PC-3 (cell line): ENCODE data around the gene C4orf50. TPM values are rescaled to one million over a fixed set of nuclear protein-coding genes. Genes with fewer than 3 reads are reported as not detected.

ENCODE experiments used
- ATAC-seq: fragments of 200-7000 bp; cut with Tn5 transposase; 2 replicates; pipeline ENCODE4 v1.9.1; 2020; ENCODE audit warnings: mild to moderate bottlenecking, moderate library complexity
- BruUV-seq: library from RNA; stranded (reverse); fragments of 400-500 nt; replicated peaks from 2 replicates; lab custom pipeline; 2021; lab: Mats Ljungman, UMichigan
- CTCF ChIA-PET: fragments of 300-600 bp; sonication (Branson Sonifier 250); formaldehyde crosslinking; loops from one replicate; lab custom pipeline; 2022; ENCODE audit warnings: antibody characterized with exemption; lab: Charles Lee
- POLR2A ChIA-PET: fragments of 300-600 bp; sonication (Branson Sonifier 250); formaldehyde crosslinking; loops from one replicate; lab custom pipeline; 2022; ENCODE audit warnings: antibody characterized with exemption; ENCODE audit not compliant: unreplicated experiment; lab: Charles Lee
- DNase-seq: peaks from one replicate; pipeline ENCODE4 v3.0.0-alpha.2; 2015
- H2AFZ ChIP-seq: fragments of 300-600 bp; sonication (generic); 2 replicates; pipeline ENCODE4 v1.6.0; 2016; ENCODE audit warnings: antibody characterized with exemption, low read length
- H3F3A ChIP-seq: fragments of 300-600 bp; sonication (generic); one replicate; pipeline ENCODE4 v1.6.0; 2017; ENCODE audit warnings: antibody characterized with exemption, low read length, control low read depth, mild to moderate bottlenecking; ENCODE audit not compliant: unreplicated experiment
- H3K27ac ChIP-seq: fragments of 300-600 bp; sonication (generic); 2 replicates; pipeline ENCODE4 v1.5.1; 2016; ENCODE audit warnings: mild to moderate bottlenecking, low read length
- H3K27me3 ChIP-seq: fragments of 300-600 bp; sonication (generic); 2 replicates; pipeline ENCODE4 v1.6.1; 2016; ENCODE audit warnings: low read length, mixed read lengths
- H3K36me3 ChIP-seq: fragments of 300-600 bp; sonication (generic); 2 replicates; pipeline ENCODE4 v1.6.1; 2016; ENCODE audit warnings: low read depth, mixed run types, low read length, mixed read lengths
- H3K4me1 ChIP-seq: fragments of 300-600 bp; sonication (generic); 2 replicates; pipeline ENCODE4 v1.5.1; 2016; ENCODE audit warnings: low read length; ENCODE audit not compliant: insufficient read depth
- H3K4me2 ChIP-seq: fragments of 300-600 bp; sonication (generic); 2 replicates; pipeline ENCODE4 v1.6.0; 2016; ENCODE audit warnings: low read length
- H3K4me3 ChIP-seq: fragments of 300-600 bp; sonication (generic); 2 replicates; pipeline ENCODE4 v1.5.1; 2016; ENCODE audit warnings: mild to moderate bottlenecking, low read length, mixed read lengths
- H3K79me2 ChIP-seq: fragments of 300-600 bp; sonication (generic); 2 replicates; pipeline ENCODE4 v1.6.1; 2017; ENCODE audit warnings: low read length, mixed read lengths
- H3K9ac ChIP-seq: fragments of 300-600 bp; sonication (generic); 2 replicates; pipeline ENCODE4 v1.6.0; 2016; ENCODE audit warnings: mild to moderate bottlenecking, low read length
- H3K9me2 ChIP-seq: fragments of 300-600 bp; sonication (generic); replicated peaks from 2 replicates; pipeline ENCODE4 v1.6.1; 2016; ENCODE audit warnings: mixed run types, low read length, mixed read lengths
- H3K9me3 ChIP-seq: fragments of 300-600 bp; sonication (generic); 2 replicates; pipeline ENCODE4 v1.6.1; 2016; ENCODE audit warnings: low read length, mixed read lengths
- H4K20me1 ChIP-seq: fragments of 300-600 bp; sonication (generic); 2 replicates; pipeline ENCODE4 v1.6.1; 2016; ENCODE audit warnings: low read length, mixed read lengths
- EZH2 ChIP-seq: fragments of 300-600 bp; sonication (generic); IDR thresholded peaks from one replicate; pipeline ENCODE4 v1.6.1; 2017; ENCODE audit warnings: antibody characterized with exemption, mild to moderate bottlenecking, low read length; ENCODE audit not compliant: unreplicated experiment
- EZH2phosphoT487 ChIP-seq: fragments of 300-600 bp; sonication (generic); IDR thresholded peaks from 2 replicates; pipeline ENCODE4 v1.6.1; 2018; ENCODE audit warnings: mild to moderate bottlenecking, antibody characterized with exemption, low read length, borderline replicate concordance
- intact Hi-C: fragments of 100-400 bp; cut with micrococcal nuclease; formaldehyde crosslinking; loops from 2 replicates; pipeline ENCODE4 v1.9.0; 2023
- total RNA-seq: library from RNA; depleted of rRNA; stranded (reverse); fragments of >200 nt; gene quantifications from 2 replicates; pipeline ENCODE4 v1.2.3, GENCODE V29; 2014
- TF ChIP-seq, protein P1 (sequence below): fragments of 300-600 bp; sonication (generic); conservative IDR thresholded peaks from 2 replicates; pipeline ENCODE4 v1.5.1; 2017; ENCODE audit warnings: antibody characterized with exemption, low read depth, mild to moderate bottlenecking, low read length

The C4orf50 gene
- total RNA-seq, 1 experiment from 2014 or later: not detected

DNA sequence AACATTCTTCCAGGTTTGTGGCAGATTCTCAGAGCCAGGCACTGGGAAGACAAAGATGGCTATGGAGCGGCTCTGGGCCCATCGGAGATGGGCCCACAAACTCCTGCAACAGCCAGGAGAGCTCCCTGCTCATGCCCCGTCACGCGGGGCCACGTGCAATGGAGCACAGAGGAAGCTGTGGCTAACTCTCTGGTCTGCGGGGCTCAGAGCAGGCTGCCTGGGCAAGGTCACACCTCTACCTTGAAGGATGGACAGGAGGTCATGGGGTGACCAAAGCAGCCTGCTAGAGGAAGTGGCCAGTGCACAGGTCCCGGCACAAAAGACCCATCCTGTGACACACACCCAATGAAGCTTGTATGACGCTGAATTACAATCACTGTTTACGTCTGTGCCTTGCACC, 45.2 kb downstream of the C4orf50 start:
- TF ChIP-seq, protein P1, sequence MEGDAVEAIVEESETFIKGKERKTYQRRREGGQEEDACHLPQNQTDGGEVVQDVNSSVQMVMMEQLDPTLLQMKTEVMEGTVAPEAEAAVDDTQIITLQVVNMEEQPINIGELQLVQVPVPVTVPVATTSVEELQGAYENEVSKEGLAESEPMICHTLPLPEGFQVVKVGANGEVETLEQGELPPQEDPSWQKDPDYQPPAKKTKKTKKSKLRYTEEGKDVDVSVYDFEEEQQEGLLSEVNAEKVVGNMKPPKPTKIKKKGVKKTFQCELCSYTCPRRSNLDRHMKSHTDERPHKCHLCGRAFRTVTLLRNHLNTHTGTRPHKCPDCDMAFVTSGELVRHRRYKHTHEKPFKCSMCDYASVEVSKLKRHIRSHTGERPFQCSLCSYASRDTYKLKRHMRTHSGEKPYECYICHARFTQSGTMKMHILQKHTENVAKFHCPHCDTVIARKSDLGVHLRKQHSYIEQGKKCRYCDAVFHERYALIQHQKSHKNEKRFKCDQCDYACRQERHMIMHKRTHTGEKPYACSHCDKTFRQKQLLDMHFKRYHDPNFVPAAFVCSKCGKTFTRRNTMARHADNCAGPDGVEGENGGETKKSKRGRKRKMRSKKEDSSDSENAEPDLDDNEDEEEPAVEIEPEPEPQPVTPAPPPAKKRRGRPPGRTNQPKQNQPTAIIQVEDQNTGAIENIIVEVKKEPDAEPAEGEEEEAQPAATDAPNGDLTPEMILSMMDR: no peak
- TF ChIP-seq EZH2: no peak
- no peak for TF ChIP-seq EZH2phosphoT487
- H2AFZ ChIP-seq: no peak overlapping the region
- H3K79me2 ChIP-seq: no peaks in the 10 kb centered on the region
- H3K36me3 ChIP-seq: no peaks in the 10 kb centered on the region
- no peak overlapping the region for H3K4me3 ChIP-seq
- no peaks in the 10 kb centered on the region for H3K4me1 ChIP-seq
- no peaks in the 10 kb centered on the region for H4K20me1 ChIP-seq
- no peak overlapping the region for H3K4me2 ChIP-seq
- POLR2A ChIA-PET: no interaction called here
- CTCF ChIA-PET: no interaction called here
- peaks cover 13% of the 10 kb centered on the region for H3K27me3 ChIP-seq
- H3K9ac ChIP-seq: no peak overlapping the region
- intact Hi-C loops: no loop called here
- BruUV-seq: no TSS peak
- ATAC-seq (no peak), DNase-seq (no peak)
- H3K27ac ChIP-seq: no peak overlapping the region
- no peaks in the 10 kb centered on the region for H3F3A ChIP-seq
- H3K9me3 ChIP-seq: no peaks in the 10 kb centered on the region
- H3K9me2 ChIP-seq: no peaks in the 10 kb centered on the region

DNA sequence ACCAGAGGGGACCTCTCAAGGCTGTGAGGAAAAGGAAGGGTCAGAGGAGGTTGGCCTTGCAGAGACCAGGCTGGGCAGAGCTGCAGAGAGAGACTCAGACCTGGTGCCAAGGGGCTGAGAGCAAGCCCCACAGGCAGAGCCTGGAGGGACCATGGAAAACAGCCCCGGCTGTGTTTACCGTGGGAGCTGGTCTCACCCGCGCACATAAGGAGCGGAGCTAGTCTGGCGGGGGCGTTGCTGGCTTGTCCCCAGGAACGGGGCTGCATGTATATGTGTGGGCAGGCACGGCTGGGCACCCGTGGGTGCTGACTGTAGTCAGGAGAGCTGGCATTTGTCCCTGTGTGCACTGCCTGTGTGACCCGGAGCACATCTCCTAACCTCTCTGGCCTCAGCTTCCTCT, 45.7 kb downstream of the C4orf50 start:
- intact Hi-C loops: no loop called here
- Histone ChIP-seq H3K4me3 (no peak overlapping the region), H3K9me2 (no peaks in the 10 kb centered on the region), H3K27me3 (peaks cover 9% of the 10 kb centered on the region), H3K79me2 (no peaks in the 10 kb centered on the region), H4K20me1 (no peaks in the 10 kb centered on the region), H3K9ac (no peak overlapping the region), H2AFZ (no peak overlapping the region), H3K9me3 (no peaks in the 10 kb centered on the region), H3K27ac (no peak overlapping the region), H3F3A (no peaks in the 10 kb centered on the region), H3K4me1 (no peaks in the 10 kb centered on the region), H3K36me3 (no peaks in the 10 kb centered on the region), H3K4me2 (no peak overlapping the region)
- ChIA-PET CTCF (no interaction called here), POLR2A (no interaction called here)
- no TSS peak for BruUV-seq
- ATAC-seq (no peak), DNase-seq (no peak)
- TF ChIP-seq EZH2 (no peak), EZH2phosphoT487 (no peak)
- TF ChIP-seq, protein P1: no peak

DNA sequence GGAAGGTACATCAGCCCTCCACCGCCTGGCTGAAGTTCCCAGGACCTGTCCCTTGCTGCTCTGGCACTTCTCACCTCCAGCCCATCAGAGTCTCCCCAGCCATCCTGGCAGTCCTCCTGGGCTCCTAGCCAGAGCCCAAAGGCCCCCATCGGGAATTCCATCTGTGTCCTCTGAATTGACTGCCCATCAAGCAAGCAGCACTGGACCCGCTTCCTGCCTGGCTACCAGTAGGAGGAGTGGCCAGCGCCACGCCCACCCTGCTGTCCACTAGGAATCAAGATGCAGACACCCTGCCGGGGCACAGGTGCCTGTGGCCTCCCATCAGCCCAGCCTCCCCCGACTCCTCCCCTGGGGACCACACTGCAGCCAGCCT, 47.2 kb downstream of the C4orf50 start:
- Histone ChIP-seq H3K4me1 (no peaks in the 10 kb centered on the region), H3K27ac (no peak overlapping the region), H3K79me2 (no peaks in the 10 kb centered on the region), H3K4me3 (no peak overlapping the region), H3K9ac (no peak overlapping the region), H2AFZ (no peak overlapping the region), H3F3A (no peaks in the 10 kb centered on the region), H3K27me3 (peaks cover 7% of the 10 kb centered on the region; the same call in 1 of the 2 replicates), H3K9me2 (no peaks in the 10 kb centered on the region), H3K4me2 (no peak overlapping the region), H3K36me3 (no peaks in the 10 kb centered on the region), H4K20me1 (no peaks in the 10 kb centered on the region), H3K9me3 (no peaks in the 10 kb centered on the region)
- BruUV-seq: no TSS peak
- DNase-seq (no peak), ATAC-seq (no peak)
- ChIA-PET POLR2A (no interaction called here), CTCF (no interaction called here)
- intact Hi-C loops: no loop called here
- TF ChIP-seq EZH2: no peak
- TF ChIP-seq EZH2phosphoT487: no peak
- TF ChIP-seq, protein P1: no peak
